IMR-90 (cell line): ENCODE results near the gene OGDHL. TPM values are rescaled to one million over a fixed set of nuclear protein-coding genes. Genes with fewer than 3 reads are reported as not detected.

ENCODE experiments used
- ATAC-seq: fragments of 200-7000 bp; cut with Tn5 transposase; 2 replicates; pipeline ENCODE4 v1.9.1; 2020; ENCODE audit warnings: low read depth, mild to moderate bottlenecking, moderate library complexity
- BruUV-seq: library from RNA; stranded (reverse); fragments of 400-500 nt; replicated peaks from 2 replicates; lab custom pipeline; 2021; lab: Mats Ljungman, UMichigan
- CTCF ChIA-PET: fragments of 300-600 bp; formaldehyde crosslinking; extraction: SDS; loops from one replicate; lab custom pipeline; 2021; ENCODE audit warnings: antibody characterized with exemption; lab: Yijun Ruan, JAX
- POLR2A ChIA-PET: fragments of 300-600 bp; sonication (Branson Sonifier 250); formaldehyde crosslinking; loops from one replicate; lab custom pipeline; 2022; ENCODE audit warnings: antibody characterized with exemption; ENCODE audit not compliant: unreplicated experiment; lab: Charles Lee
- DNase-seq: peaks from one replicate; pipeline ENCODE4 v3.0.0; 2013
- H2AFZ ChIP-seq: replicated peaks from 2 replicates; pipeline ENCODE3; 2013; ENCODE audit warnings: low read length, mild to moderate bottlenecking; ENCODE audit not compliant: poor library complexity
- H2AK5ac ChIP-seq: 2 replicates; pipeline ENCODE4 v1.6.1; 2013; ENCODE audit warnings: low read depth, low read length, inconsistent platforms
- H2AK9ac ChIP-seq: replicated peaks from 2 replicates; pipeline ENCODE3; 2013; ENCODE audit warnings: mild to moderate bottlenecking, low read depth, low read length, moderate library complexity; ENCODE audit not compliant: poor library complexity
- H2BK120ac ChIP-seq: 2 replicates; pipeline ENCODE4 v1.6.1; 2013; ENCODE audit warnings: low read depth, low read length, inconsistent platforms
- H2BK15ac ChIP-seq: 3 replicates; pipeline ENCODE4 v1.6.1; 2013; ENCODE audit warnings: low read depth, low read length, inconsistent platforms
- H2BK20ac ChIP-seq: 2 replicates; pipeline ENCODE4 v1.6.1; 2013; ENCODE audit warnings: low read depth, mild to moderate bottlenecking, inconsistent platforms, low read length, moderate library complexity
- H2BK5ac ChIP-seq: 2 replicates; pipeline ENCODE4 v1.6.1; 2013; ENCODE audit warnings: mild to moderate bottlenecking, low read depth, low read length, inconsistent platforms; ENCODE audit not compliant: poor library complexity, severe bottlenecking
- H3K14ac ChIP-seq: replicated peaks from 2 replicates; pipeline ENCODE4 v1.6.1; 2013; ENCODE audit warnings: low read depth, low read length, inconsistent platforms
- H3K18ac ChIP-seq: 2 replicates; pipeline ENCODE4 v1.6.1; 2013; ENCODE audit warnings: low read depth, low read length, control low read depth
- H3K23ac ChIP-seq: 2 replicates; pipeline ENCODE4 v1.6.1; 2013; ENCODE audit warnings: low read depth, low read length, inconsistent platforms
- H3K27ac ChIP-seq: 2 replicates; pipeline ENCODE4 v1.5.1; 2013; ENCODE audit warnings: mild to moderate bottlenecking, control low read depth, low read length; ENCODE audit not compliant: insufficient read depth
- H3K27me3 ChIP-seq: 2 replicates; pipeline ENCODE4 v1.6.1; 2013; ENCODE audit warnings: low read length; ENCODE audit not compliant: control insufficient read depth, insufficient read depth
- H3K36me3 ChIP-seq: 2 replicates; pipeline ENCODE4 v1.6.1; 2013; ENCODE audit warnings: low read length, mixed read lengths; ENCODE audit not compliant: control insufficient read depth, insufficient read depth
- H3K4ac ChIP-seq: 2 replicates; pipeline ENCODE4 v1.6.1; 2013; ENCODE audit warnings: low read depth, low read length, inconsistent platforms
- H3K4me1 ChIP-seq: 2 replicates; pipeline ENCODE4 v1.6.1; 2013; ENCODE audit warnings: low read length, mixed read lengths; ENCODE audit not compliant: control insufficient read depth, insufficient read depth
- H3K4me2 ChIP-seq: 2 replicates; pipeline ENCODE4 v1.6.1; 2013; ENCODE audit warnings: low read depth, mild to moderate bottlenecking, control low read depth, low read length, moderate library complexity
- H3K4me3 ChIP-seq: 2 replicates; pipeline ENCODE4 v1.5.1; 2013; ENCODE audit warnings: low read depth, mild to moderate bottlenecking, control low read depth, low read length, moderate library complexity; ENCODE audit not compliant: insufficient read depth
- H3K56ac ChIP-seq: 2 replicates; pipeline ENCODE4 v1.6.1; 2013; ENCODE audit warnings: low read length, inconsistent platforms; ENCODE audit not compliant: insufficient read depth; ENCODE audit errors: extremely low read depth
- H3K79me1 ChIP-seq, 2 experiments: 2 replicates each; pipeline ENCODE4 v1.6.1; 2013; ENCODE audit warnings: low read length in 2 of 2, inconsistent platforms in 1 of 2, low read depth in 1 of 2
- H3K9ac ChIP-seq: 2 replicates; pipeline ENCODE4 v1.6.1; 2013; ENCODE audit warnings: low read depth, low read length, control low read depth
- H3K9me1 ChIP-seq: 2 replicates; pipeline ENCODE4 v1.6.1; 2013; ENCODE audit warnings: low read length, inconsistent platforms; ENCODE audit not compliant: insufficient read depth
- H3K9me3 ChIP-seq: 2 replicates; pipeline ENCODE4 v1.6.1; 2013; ENCODE audit warnings: low read length; ENCODE audit not compliant: control insufficient read depth, insufficient read depth
- H4K20me1 ChIP-seq: 2 replicates; pipeline ENCODE4 v1.6.1; 2013; ENCODE audit warnings: low read length, inconsistent platforms; ENCODE audit not compliant: insufficient read depth
- H4K5ac ChIP-seq: 2 replicates; pipeline ENCODE4 v1.6.1; 2013; ENCODE audit warnings: mild to moderate bottlenecking, low read depth, low read length, control low read depth
- H4K8ac ChIP-seq, 2 experiments: 2 replicates each; pipeline ENCODE4 v1.6.1; 2013; ENCODE audit warnings: low read depth in 2 of 2, low read length in 2 of 2, control low read depth in 1 of 2, inconsistent platforms in 1 of 2
- H4K91ac ChIP-seq: 2 replicates; pipeline ENCODE4 v1.6.1; 2013; ENCODE audit warnings: low read depth, low read length, inconsistent platforms; ENCODE audit not compliant: insufficient read depth
- RCOR1 ChIP-seq: IDR thresholded peaks from 2 replicates; pipeline ENCODE4 v1.6.1; 2012; ENCODE audit warnings: mild to moderate bottlenecking, low read length, improper control_type of control experiment; ENCODE audit not compliant: insufficient replicate concordance
- WGBS, 2 experiments: methylation state at CpG; one replicate each; pipeline versions ENCODE4 v1.1.5 to v1.1.7; 2013; ENCODE audit warnings: missing lambda C conversion rate in 2 of 2; ENCODE audit not compliant: insufficient read length in 1 of 2; ENCODE audit errors: extremely low coverage in 2 of 2; 5-methylcytosine and 5-hydroxymethylcytosine counted together
- dilution Hi-C: fragments of 300-500 bp; cut with HindIII; formaldehyde crosslinking; loops from one replicate; pipeline ENCODE4 v1.14.3; 2018; ENCODE audit warnings: low sequenced_read_pairs; ENCODE audit not compliant: unreplicated experiment
- in situ Hi-C: fragments of 300-500 bp; cut with MboI; formaldehyde crosslinking; loops from 3 replicates; pipeline ENCODE4 v1.14.3; 2019; ENCODE audit warnings: low sequenced_read_pairs, inconsistent platforms, mixed read lengths
- intact Hi-C: fragments of 100-400 bp; cut with micrococcal nuclease; formaldehyde crosslinking; loops from 2 replicates; pipeline ENCODE4 v1.10.0; 2022
- polyA plus RNA-seq, 3 experiments: library from polyadenylated mRNA; depleted of rRNA; stranded (reverse); fragments of >200 nt; gene quantifications; 2 replicates each; pipeline ENCODE4 v1.2.3, GENCODE V29; 2012; ENCODE audit warnings: low replicate concordance in 1 of 3
- total RNA-seq: library from RNA; depleted of rRNA; stranded (reverse); fragments of >200 nt; gene quantifications from 2 replicates; pipeline ENCODE4 v1.2.3, GENCODE V29; 2012

OGDHL gene
- total and polyA plus RNA-seq, 2 of the 4 experiments (the other 2 are of a cell fraction) = 0.18 to 0.27 TPM

GRCh38 chr10:49700997-49701396 is 61.1 kb downstream of the OGDHL start:
- DNase-seq (no peak), ATAC-seq (no peak)
- in situ Hi-C loops = no loop called here
- WGBS, 2 experiments = no CpG with 5 or more reads among the region's 3 CpGs
- H2AK9ac ChIP-seq = no peak overlapping the region
- POLR2A ChIA-PET = no interaction called here
- H4K91ac ChIP-seq = no peak overlapping the region
- H2AK5ac ChIP-seq = no peak overlapping the region
- TF ChIP-seq RCOR1 = no peak
- no peak overlapping the region for H2BK20ac ChIP-seq
- H3K4me2 ChIP-seq = no peak overlapping the region
- no peak overlapping the region for H3K56ac ChIP-seq
- H2BK5ac ChIP-seq = no peak overlapping the region
- no peak overlapping the region for H2BK120ac ChIP-seq
- no peaks in the 10 kb centered on the region for H3K79me1 ChIP-seq
- H2AFZ ChIP-seq = no peak overlapping the region
- H3K9me1 ChIP-seq = no peaks in the 10 kb centered on the region
- intact Hi-C loops = no loop called here
- no peaks in the 10 kb centered on the region for H3K9me3 ChIP-seq
- no peak overlapping the region for H3K4ac ChIP-seq
- no peaks in the 10 kb centered on the region for H3K36me3 ChIP-seq
- CTCF ChIA-PET = no interaction called here
- no peak overlapping the region for H3K4me3 ChIP-seq
- no peaks in the 10 kb centered on the region for H3K4me1 ChIP-seq
- dilution Hi-C loops = no loop called here
- no peak overlapping the region for H3K18ac ChIP-seq
- H3K14ac ChIP-seq = no peak overlapping the region
- H3K23ac ChIP-seq = no peak overlapping the region
- no peak overlapping the region for H3K27ac ChIP-seq
- H3K27me3 ChIP-seq = peaks cover 5% of the 10 kb centered on the region
- BruUV-seq = no TSS peak
- H3K9ac ChIP-seq = no peak overlapping the region
- no peak overlapping the region for H4K5ac ChIP-seq
- no peaks in the 10 kb centered on the region for H4K20me1 ChIP-seq
- no peak overlapping the region for H2BK15ac ChIP-seq
- no peak overlapping the region for H4K8ac ChIP-seq
